GM23338 (cell line): ENCODE data around the gene ALCAM.

ENCODE experiments used
- CREB1 ChIP-seq: fragments of 250-450 bp; sonication (Bioruptor Pico); IDR thresholded peaks from 2 replicates; pipeline ENCODE4 v1.5.0; 2020; ENCODE audit warnings: low read depth, mild to moderate bottlenecking, moderate library complexity
- CTCF ChIP-seq, 2 experiments: fragments of 200-600 bp in 1 of 2; sonication (generic) in 1 of 2; conservative IDR thresholded peaks; 2 replicates each; pipeline versions ENCODE4 v1.5.1 to v1.6.1; 2016 to 2017; ENCODE audit warnings: antibody characterized with exemption in 2 of 2, low read depth in 2 of 2, mild to moderate bottlenecking in 2 of 2, moderate library complexity in 1 of 2
- ETS1 ChIP-seq: IDR thresholded peaks from 2 replicates; pipeline ENCODE4 v1.6.1; 2016; ENCODE audit warnings: antibody characterized with exemption
- EZH2 ChIP-seq: fragments of 200-600 bp; sonication (generic); IDR thresholded peaks from one replicate; pipeline ENCODE4 v1.8.0; 2017; ENCODE audit warnings: antibody characterized with exemption, mild to moderate bottlenecking, low read depth; ENCODE audit not compliant: unreplicated experiment
- EZH2phosphoT487 ChIP-seq: fragments of 200-600 bp; sonication (generic); IDR thresholded peaks from one replicate; pipeline ENCODE4 v1.8.1; 2018; ENCODE audit warnings: antibody characterized with exemption; ENCODE audit not compliant: unreplicated experiment
- JUNB ChIP-seq: IDR thresholded peaks from one replicate; pipeline ENCODE4 v1.6.1; 2016; ENCODE audit warnings: antibody characterized with exemption; ENCODE audit not compliant: unreplicated experiment
- NANOG ChIP-seq: IDR thresholded peaks from 2 replicates; pipeline ENCODE4 v1.6.1; 2016; ENCODE audit warnings: antibody characterized with exemption, borderline replicate concordance
- POLR2AphosphoS5 ChIP-seq: IDR thresholded peaks from 2 replicates; pipeline ENCODE4 v1.6.1; 2016; ENCODE audit warnings: antibody characterized with exemption, low read depth
- REST ChIP-seq: IDR thresholded peaks from one replicate; pipeline ENCODE4 v1.6.1; 2018; ENCODE audit warnings: antibody characterized with exemption; ENCODE audit not compliant: unreplicated experiment
- STAT1 ChIP-seq: IDR thresholded peaks from one replicate; pipeline ENCODE4 v1.6.1; 2016; ENCODE audit warnings: antibody characterized with exemption; ENCODE audit not compliant: unreplicated experiment
- ZNF114 ChIP-seq: fragments of 250-450 bp; sonication (Bioruptor Pico); IDR thresholded peaks from 2 replicates; pipeline ENCODE4 v1.5.0; 2020; ENCODE audit warnings: mild to moderate bottlenecking, moderate library complexity
- ZNF331 ChIP-seq: fragments of 250-450 bp; sonication (Bioruptor Pico); IDR thresholded peaks from 2 replicates; pipeline ENCODE4 v1.5.0; 2020; ENCODE audit warnings: low read depth, mild to moderate bottlenecking, moderate library complexity

GRCh38 chr3:105480768-105481167 lies 114.1 kb downstream of the ALCAM start:
- no peak for TF ChIP-seq CTCF (conservative IDR thresholded peaks at IDR 0.05; ENCODE audit: low read depth in 2 of 2)
- no peak for TF ChIP-seq EZH2
- TF ChIP-seq EZH2phosphoT487 = no peak
- TF ChIP-seq POLR2AphosphoS5 = no peak
- TF ChIP-seq REST = no peak
- TF ChIP-seq CREB1 = no peak
- no peak for TF ChIP-seq NANOG
- TF ChIP-seq STAT1 = no peak
- TF ChIP-seq ZNF114 = no peak
- no peak for TF ChIP-seq ZNF331 (CRISPR knock-in tag)
- no peak for TF ChIP-seq JUNB
- TF ChIP-seq ETS1 = no peak
